Stimulated activated CD8-positive, alpha-beta memory T cell treated with anti-CD3 and anti-CD28 coated beads, Interleukin-15, amount 100 ng/mL, for 48 hours (primary cell): ENCODE results near the gene TMEM163.
"Not testable (repeated sequence)": the region's sequence is repeated elsewhere in the genome, so short reads cannot be mapped to it uniquely, and the experiment has no call there.

Source experiments
- DNase-seq, 2 donors: peaks; one replicate each; pipeline ENCODE4 v3.0.0-alpha.2; 2020; ENCODE audit warnings: low read depth in 2 of 2

TMEM163 gene

GRCh38 chr2:134723742-134724141 lies 4.9 kb upstream of the TMEM163 start:
- DNase-seq = not testable (repeated sequence)

GRCh38 chr2:134722728-134723127 lies 3.9 kb upstream of the TMEM163 start:
- DNase-seq = no peak

GRCh38 chr2:134721596-134721995 lies 2.8 kb upstream of the TMEM163 start:
- DNase-seq = no peak

- no peak for DNase-seq
Measured at GRCh38 chr2:134718023-134718816, 580 bp downstream of the TMEM163 start.

- no peak for DNase-seq
Measured at GRCh38 chr2:134717286-134718022, 1.3 kb downstream of the TMEM163 start.

- DNase-seq = no peak
Measured at GRCh38 chr2:134716721-134717243, 2.0 kb downstream of the TMEM163 start.

- no peak for DNase-seq
Measured at GRCh38 chr2:134715932-134716643, 2.7 kb downstream of the TMEM163 start.

GRCh38 chr2:134714228-134714627 lies 4.6 kb downstream of the TMEM163 start:
- no peak for DNase-seq

- no peak for DNase-seq
Measured at GRCh38 chr2:134713606-134714005, 5.2 kb downstream of the TMEM163 start.

- no peak for DNase-seq
Measured at GRCh38 chr2:134713176-134713575, 5.6 kb downstream of the TMEM163 start.

- DNase-seq = no peak
Measured at GRCh38 chr2:134712736-134713135, 6.1 kb downstream of the TMEM163 start.

GRCh38 chr2:134712299-134712698 lies 6.5 kb downstream of the TMEM163 start:
- no peak for DNase-seq

GRCh38 chr2:134711692-134712091 lies 7.1 kb downstream of the TMEM163 start:
- DNase-seq = no peak

- DNase-seq = no peak
Measured at GRCh38 chr2:134707330-134707676, 11.5 kb downstream of the TMEM163 start.

- no peak for DNase-seq
Measured at GRCh38 chr2:134706587-134707329, 12.0 kb downstream of the TMEM163 start.

GRCh38 chr2:134705861-134706586 lies 12.8 kb downstream of the TMEM163 start:
- DNase-seq = no peak

- no peak for DNase-seq
Measured at GRCh38 chr2:134704173-134704572, 14.6 kb downstream of the TMEM163 start.

- no peak for DNase-seq
Measured at GRCh38 chr2:134703426-134703825, 15.4 kb downstream of the TMEM163 start.

- no peak for DNase-seq
Measured at GRCh38 chr2:134700730-134701129, 18.1 kb downstream of the TMEM163 start.

- no peak for DNase-seq
Measured at GRCh38 chr2:134694411-134694810, 24.4 kb downstream of the TMEM163 start.
